Fibroblast of lung (primary cell): ENCODE results near the gene CTNNB1.

ENCODE experiments used
- CTCF ChIP-seq, 2 donors: IDR thresholded peaks in 1 of 2; conservative IDR thresholded peaks in 1 of 2; 1 replicate in 1 of 2; 2 replicates in 1 of 2; pipeline ENCODE4 v1.5.1; 2011 to 2012; ENCODE audit warnings: low read length in 2 of 2, control low read depth in 1 of 2, inconsistent platforms in 1 of 2, low read depth in 1 of 2, mild to moderate bottlenecking in 1 of 2
- EZH2 ChIP-seq: IDR thresholded peaks from 2 replicates; pipeline ENCODE4 v1.5.1; 2012; ENCODE audit warnings: low read length, control low read depth, mild to moderate bottlenecking; ENCODE audit errors: missing control alignments

GRCh38 chr3:41196499-41197410 lies 2.5 kb upstream of the CTNNB1 start:
- TF ChIP-seq CTCF (conservative IDR thresholded peaks at IDR 0.05 in 1 of 2, IDR thresholded peaks at IDR 0.05 in 1 of 2; ENCODE audit: low read depth in 1 of 2, low read length in 2 of 2) (no peak), EZH2 (no peak)
